ENCODE measurements around the gene RNF11.
A peak's percentile ranks its signal among the peaks of the same experiment; 100 is the strongest.

The RNF11 gene

GRCh38 chr1:51297401-51298321 is 61.6 kb downstream of the RNF11 start:
- no peak overlapping the region for H3K4me3 ChIP-seq (ENCODE audit: low read depth, low read length)

DNA sequence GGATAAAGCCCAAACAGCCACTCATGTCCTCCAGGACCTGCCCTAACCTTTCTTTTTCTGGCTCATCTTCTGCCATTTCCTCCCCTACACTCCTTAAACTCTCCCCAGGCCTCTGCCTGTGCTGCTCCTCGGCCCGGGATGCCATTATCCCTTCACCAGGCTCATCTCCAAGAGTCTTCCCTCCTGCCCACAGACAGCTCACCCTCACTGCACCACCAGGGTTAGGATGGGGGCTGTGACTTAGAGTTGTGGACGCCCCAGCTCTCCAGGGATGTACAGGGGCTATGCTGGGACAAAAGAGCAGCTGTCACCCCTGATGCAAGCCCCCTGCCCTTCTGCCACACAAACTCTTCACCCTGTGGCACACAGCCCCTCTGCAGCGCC is 62.2 kb downstream of the RNF11 start:
- no peak for DNase-seq (ENCODE audit: low read depth)
- H3K4me3 ChIP-seq (ENCODE audit: low read depth, low read length): no peak overlapping the region
- no peak for TF ChIP-seq CTCF (IDR thresholded peaks at IDR 0.05; ENCODE audit: insufficient read depth, low read depth, low read length, missing control alignments)

More at GRCh38 chr1:51297401-51298321, 61.6 kb downstream of the RNF11 start:
- DNase-seq (ENCODE audit: low read depth): no peak
- no peak for TF ChIP-seq CTCF (IDR thresholded peaks at IDR 0.05; ENCODE audit: insufficient read depth, low read depth, low read length, missing control alignments)

DNA sequence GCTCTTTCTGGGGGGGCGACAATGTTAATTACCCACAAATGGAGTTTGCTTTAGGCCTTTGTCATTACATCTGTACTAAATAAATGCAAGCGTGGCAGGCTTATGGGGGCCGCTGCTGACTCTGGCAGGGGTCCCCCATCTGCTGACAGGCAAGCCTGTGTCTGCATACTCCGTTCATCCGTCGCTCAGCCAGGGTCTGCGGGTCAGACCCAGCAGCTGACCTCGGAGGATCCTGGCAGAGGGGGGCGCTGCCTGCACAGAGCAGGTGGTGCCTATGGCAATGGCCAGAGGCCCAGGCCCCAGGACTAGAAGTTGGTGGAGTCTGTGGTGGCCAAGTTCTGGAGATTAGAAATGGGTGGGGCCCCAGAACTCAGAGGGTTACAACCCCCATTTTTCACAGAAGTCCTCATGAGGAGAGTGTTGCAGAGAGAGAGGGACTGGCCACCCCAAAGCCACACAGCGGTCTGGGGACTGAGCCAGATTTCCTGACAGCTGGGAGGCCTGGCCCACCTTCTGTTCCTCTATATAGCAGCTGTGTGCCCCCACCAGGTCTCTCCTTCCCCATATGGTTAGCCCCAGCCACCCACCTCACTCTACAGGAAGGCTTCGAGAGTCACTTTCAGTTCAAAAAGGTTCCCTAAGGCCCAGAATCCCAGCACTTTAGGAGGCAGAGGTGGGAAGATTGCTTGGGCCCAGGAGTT is 63.3 kb downstream of the RNF11 start:
- no peak for TF ChIP-seq CTCF (IDR thresholded peaks at IDR 0.05; ENCODE audit: insufficient read depth, low read depth, low read length, missing control alignments)
- no peak for DNase-seq (ENCODE audit: low read depth)
- H3K4me3 ChIP-seq (ENCODE audit: low read depth, low read length): no peak overlapping the region

GRCh38 chr1:51299981-51300670 is 64.1 kb downstream of the RNF11 start:
- no peak for DNase-seq (ENCODE audit: low read depth)
- H3K4me3 ChIP-seq (ENCODE audit: low read depth, low read length): no peak overlapping the region
- no peak for TF ChIP-seq CTCF (IDR thresholded peaks at IDR 0.05; ENCODE audit: insufficient read depth, low read depth, low read length, missing control alignments)

DNA sequence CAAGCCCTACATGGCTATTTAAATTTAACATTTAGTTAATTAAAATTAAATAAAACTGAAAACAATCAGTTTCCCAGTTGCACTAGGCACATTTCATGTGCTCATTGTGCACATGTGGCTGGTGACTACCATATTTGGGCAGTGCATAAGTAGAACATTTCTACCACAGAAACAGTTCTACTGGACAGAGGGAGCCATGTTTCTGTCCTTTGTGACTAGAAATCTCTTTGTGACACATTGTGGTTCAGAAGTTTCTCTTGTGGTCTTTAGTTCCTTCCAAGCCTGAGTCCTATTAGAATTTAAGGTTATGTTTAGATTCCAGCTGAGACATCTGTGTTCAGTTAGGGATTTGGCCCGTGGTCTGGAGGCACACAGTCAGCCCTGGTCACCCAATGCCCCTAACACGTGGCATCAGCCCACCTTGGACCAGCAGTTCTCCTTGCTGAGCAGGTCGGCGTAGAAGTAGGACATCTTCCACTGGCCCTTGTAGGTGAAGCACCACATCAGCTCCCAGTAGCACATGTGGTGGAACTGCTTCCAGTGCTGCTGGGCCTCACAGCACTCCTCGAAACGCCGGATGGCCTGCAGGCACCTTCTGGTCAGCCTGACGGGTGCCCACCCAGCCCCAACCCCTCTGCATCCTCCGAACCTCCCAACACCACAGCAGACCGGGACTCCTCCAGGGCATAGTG is 65.2 kb downstream of the RNF11 start:
- TF ChIP-seq CTCF (IDR thresholded peaks at IDR 0.05; ENCODE audit: insufficient read depth, low read depth, low read length, missing control alignments): no peak
- DNase-seq (ENCODE audit: low read depth): peak; percentile 72
- no peak overlapping the region for H3K4me3 ChIP-seq (ENCODE audit: low read depth, low read length)

- H3K4me3 ChIP-seq (ENCODE audit: low read depth, low read length): no peak overlapping the region
These were observed 65.7 kb downstream of the RNF11 start for GRCh38 chr1:51301844-51302162.

More at GRCh38 chr1:51301844-51302162, 65.7 kb downstream of the RNF11 start:
- TF ChIP-seq CTCF (IDR thresholded peaks at IDR 0.05; ENCODE audit: insufficient read depth, low read depth, low read length, missing control alignments): no peak
- DNase-seq (ENCODE audit: low read depth): peak; percentile 46

Measured in GM12865 (cell line).